CD4-positive, alpha-beta T cell treated with Interleukin-21 for 1 hour (primary cell): ENCODE results near the gene EDN3.
"Not testable (repeated sequence)": the region's sequence is repeated elsewhere in the genome, so short reads cannot be mapped to it uniquely, and the experiment has no call there.

Experiments used
- DNase-seq: peaks from one replicate; pipeline ENCODE4 v3.0.0-alpha.2; 2020

The EDN3 gene

DNA sequence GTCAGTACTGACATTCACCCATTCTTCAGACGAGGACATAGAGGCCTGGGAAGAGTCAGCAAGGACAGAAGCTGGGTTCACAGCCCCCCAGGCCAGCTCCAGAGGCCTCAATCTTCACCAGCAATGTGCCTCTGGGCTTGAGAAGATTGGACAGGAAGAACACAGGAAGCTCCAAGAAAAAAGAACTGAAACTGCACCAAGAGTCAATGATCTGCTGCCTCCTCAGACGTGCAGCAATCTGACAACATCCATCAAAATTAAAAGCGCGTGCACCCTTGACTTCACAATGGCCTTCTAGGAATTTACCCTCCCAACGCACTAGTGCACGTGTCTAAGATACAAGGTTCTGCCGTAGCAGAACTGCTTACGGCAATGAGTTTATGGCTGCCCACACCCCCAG lies 38.0 kb downstream of the EDN3 start:
- not testable (repeated sequence) for DNase-seq

DNA sequence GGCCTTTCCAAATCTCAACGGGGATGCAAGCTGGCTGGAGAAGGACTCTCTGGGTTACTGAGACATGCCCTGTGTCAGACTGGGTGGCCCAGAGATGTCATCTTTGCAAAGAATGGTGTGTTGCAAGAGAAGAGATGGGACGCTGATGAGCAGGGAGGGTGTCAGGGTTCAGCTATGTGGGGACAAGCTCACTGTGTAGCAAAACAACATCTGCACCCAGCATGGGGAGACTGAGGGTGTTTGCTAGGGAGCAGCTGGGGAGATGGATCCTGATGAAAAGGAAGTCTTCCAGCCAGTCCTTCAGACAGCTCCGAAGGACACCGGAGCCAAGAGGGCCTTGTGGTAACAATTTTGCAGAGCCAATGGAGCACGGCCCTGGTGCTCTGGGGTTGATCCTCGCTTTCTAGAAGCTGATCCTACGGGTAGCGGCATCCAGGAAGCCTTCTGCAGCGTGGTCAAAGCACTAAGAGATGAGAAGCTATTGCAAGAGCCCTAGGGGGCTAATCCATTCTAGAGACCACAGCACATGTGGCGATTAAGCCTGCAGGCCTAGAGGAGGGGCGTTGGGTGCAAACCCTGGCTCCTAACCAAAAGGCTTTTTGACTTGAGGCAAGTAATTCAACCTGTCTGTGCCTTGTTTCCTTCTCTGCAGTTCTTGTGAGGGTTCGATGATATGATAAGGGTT lies 39.9 kb downstream of the EDN3 start:
- no peak for DNase-seq

DNA sequence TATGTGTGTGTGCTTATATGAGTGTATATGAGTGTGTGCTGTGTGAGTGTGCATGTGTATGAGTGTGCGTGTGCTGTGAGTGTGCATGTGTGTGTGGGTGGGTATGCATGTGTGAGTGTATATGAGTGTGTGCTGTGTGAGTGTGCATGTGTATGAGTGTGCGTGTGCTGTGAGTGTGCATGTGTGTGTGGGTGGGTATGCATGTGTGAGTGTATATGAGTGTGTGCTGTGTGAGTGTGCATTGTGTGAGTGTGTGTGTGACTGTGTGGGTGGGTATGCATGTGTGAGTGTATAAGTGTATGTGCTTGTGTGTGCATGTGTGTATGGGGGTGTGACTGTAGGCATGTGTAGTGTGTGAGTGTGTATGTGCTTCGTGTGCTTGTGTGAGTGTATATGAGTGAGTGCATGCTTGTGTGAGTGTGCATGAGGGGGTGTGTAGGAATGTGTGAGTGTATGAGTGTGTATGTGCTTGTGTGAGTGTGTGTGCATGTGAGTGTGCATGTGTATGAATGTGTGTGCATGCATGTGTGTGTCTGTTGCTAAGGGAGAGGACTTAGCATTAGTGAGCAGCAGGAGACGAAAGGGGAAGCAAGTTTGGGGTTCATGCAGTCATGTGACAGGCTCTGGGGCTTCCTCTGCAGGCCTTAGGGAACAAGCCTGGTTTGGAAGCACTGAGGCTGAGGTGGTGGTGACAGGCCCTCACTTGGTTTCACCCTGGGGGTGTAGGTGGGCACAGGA lies 41.0 kb downstream of the EDN3 start:
- DNase-seq = not testable (repeated sequence)

DNA sequence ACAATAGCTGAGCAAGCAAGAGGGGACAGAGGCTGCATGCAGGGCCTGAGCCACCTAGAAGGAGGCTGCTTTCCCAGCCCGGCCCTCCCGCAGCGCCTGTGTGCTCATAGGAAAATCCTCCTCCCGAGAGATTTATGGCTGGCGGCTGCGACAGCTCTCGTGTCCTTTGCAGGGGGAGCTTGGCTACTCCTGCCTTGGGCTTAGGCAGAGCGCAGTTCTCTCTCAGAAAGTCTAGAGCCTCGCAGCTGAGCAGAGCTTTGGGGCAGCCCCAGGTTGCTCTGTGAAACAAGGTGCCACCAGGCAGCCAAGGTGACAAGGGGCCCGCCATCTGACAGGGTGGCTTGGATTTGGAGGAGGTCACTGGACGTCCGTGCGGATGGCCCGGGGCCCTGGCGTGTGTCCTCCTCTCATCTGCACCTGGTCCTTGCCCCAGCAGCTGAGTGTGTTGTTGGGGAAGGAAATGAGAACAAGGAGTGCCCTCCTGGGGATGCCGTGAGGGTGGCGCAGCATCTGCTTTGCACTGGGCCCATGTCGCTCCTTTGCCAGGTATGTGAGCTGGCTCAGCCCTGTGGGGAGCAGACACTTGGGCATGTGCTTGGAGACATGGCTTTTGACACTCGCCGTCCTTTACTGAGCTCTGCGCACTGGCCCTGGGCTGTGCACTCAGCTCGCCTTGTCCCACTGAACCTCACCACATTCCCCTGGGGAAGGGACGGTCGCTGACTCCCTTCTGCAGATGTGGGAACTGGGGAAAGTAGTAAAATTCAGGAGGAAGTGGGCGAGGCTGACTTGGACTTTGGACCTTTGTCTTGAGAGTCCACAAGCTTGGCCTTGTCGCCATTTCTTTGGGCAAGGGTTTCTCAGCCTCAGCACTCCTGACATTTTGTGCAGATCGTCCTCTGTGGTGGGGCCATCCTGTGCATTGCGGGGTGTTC lies 41.9 kb downstream of the EDN3 start:
- DNase-seq = no peak

DNA sequence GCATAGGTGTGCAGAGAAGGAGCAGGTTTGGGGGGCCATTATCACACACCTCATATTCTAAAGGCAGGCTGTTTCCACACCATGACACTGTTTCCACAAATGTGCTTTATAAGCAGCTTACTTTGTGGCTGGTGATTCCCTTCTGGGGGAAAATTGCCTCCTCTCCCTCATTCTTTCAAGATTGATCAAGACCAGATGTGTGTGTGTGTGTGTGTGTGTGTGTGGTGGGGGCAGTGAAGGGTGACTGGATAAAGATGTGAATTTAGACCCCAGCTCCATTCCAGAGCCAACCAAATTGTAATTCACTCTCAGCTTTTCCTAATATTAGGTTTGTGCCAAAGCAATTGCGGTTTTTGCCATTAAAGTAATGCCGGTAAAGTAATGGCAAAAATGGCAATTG lies 45.6 kb downstream of the EDN3 start:
- DNase-seq = no peak

DNA sequence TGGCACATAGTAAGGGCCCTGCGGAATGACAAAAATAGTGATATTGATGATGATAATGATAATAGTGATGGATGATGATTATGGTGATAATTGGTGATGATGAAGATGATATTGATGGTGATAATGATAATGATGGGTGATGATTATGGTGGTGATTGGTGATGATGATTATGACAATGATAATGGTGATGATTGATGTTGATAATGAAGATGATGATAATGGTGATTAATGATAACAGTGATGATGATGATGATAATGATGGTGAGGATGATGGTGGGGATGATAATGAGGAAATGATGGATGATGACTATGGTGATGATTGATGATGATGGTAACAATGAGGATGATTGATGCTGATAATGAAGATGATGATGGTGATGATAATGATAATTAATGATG lies 48.9 kb downstream of the EDN3 start:
- no peak for DNase-seq

DNA sequence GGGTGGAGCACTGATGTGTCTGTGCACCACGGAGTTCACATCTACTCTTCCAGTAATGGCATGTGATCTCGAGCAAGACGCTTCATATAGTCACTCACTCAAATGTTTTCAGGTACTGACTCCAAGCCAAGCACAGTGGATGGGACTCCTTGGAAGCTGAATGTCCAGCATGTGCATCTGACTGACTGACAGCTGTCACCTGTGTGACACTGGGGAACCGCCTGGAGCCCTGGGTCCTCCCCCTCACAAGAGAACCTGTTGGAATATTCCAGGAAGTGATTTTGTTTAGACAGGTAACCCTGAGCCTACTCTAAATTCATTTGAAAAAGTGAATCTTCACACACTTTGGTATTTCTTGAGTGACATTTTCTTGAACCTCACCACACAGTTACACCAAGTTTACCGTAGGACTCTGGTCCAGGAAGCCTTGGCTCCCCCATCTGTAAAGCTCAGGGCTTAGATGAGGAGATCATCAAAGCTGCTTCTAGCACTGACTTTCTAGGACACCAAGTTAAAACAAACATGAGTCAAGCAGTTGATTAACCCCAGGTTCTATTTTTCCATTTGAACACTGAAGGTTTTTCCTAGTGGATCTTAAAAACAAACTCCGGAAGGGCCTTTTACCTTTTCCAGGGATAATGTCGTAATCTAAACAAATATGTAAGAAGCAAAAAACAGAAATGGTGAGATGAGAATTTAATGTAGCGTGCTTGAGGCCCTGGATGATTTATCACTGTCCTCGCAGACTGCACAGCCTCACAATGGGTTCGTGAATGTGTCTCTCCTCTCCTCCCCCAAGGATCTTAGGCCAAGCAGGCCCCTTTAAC lies 50.1 kb downstream of the EDN3 start:
- DNase-seq = no peak

DNA sequence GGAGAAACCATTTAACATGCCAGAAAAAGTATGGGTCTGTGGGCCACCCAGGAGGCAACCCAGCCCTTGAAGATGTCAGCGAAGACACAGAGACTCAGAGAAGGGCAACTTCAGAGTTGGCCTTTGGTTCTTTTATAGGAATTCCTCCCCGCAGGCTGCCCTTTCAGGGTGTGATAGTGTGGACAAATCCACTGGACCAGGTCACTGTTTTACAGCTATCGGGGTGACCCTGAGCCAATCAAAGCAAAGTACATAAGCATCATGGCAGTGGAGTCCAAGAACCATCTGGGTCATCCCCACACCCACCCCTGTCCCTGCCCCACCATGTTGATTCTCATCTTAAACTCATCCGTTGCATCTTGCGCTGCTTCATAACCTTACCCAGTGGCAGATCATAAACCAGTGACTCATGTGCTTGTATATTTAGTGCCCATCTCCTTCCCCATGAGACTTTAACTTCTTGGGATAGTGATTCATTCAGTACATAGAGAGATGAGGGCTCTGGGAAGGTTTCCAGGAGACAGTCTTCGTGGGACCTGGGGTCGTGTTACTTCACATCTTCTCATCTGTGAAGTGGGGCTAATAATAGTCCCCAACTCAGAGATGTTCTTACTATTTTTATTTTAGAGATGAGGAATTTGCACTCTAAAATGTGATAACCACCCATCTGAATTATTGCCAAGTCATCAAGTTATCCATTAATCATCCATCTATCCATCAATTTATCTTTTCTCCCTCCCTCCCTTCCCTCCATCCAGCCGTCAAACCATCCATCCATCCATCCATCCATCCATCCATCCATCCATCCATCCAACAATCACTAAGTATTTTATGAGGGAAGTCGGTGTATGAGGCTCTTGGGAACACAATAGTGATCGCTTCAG lies 51.0 kb downstream of the EDN3 start:
- DNase-seq = no peak

DNA sequence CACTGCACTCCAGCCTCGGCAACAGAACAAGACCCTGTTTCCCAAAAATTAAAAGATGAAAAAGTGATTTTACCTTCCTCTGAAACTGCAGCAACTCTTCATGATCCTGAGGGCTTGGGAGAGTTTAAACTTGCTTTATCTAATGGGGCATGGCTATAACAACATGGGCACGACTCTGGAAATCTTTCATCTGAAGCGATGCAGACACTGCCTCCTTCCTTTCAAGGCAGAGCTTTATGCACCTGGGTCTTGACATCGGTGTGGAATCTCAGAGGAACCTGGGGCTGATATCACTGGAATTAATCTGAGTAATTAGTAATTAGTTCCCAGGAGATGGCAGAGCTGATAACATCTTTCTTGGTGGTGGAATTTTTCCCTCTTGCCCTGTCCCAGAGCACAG lies 52.1 kb downstream of the EDN3 start:
- DNase-seq = no peak

DNA sequence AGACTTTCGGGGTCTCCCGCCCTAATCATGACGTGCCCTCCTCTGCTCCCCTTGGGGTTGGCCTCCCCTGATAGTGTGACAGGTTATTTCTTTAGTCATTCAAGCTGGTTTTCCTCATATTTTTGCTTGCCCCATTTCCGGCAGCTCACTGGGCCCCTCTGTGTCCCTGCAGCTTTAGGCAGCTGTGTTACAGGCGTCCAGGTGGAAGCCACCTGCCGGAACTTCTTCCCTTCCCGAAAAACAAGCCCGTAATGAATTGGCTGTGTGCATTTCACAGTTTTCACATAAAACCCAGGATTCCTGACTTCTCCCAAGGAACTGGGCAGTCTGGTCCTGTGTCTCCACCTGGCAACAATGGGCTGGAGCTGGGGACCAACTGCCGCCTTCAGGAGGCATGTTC lies 52.6 kb downstream of the EDN3 start:
- no peak for DNase-seq

DNA sequence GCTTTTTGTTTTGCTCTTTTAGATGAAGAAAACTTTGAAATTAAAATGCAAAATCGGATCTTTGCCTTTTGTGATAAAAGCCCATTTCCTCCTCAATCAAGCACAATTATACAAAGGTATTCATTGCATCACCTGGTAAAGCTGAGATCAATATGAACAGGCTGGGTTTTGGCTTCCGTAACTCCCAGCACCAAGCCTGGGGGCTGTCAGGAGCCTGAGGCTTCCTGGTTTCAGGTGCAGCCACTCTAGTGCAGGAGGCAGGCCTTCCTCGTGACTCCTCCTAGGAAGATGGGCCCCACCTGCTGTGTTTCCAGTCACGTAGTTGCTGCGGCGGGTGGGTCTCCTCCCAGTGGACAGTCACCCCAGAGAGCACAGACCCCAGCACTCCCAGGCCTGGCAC lies 54.0 kb downstream of the EDN3 start:
- DNase-seq = no peak

DNA sequence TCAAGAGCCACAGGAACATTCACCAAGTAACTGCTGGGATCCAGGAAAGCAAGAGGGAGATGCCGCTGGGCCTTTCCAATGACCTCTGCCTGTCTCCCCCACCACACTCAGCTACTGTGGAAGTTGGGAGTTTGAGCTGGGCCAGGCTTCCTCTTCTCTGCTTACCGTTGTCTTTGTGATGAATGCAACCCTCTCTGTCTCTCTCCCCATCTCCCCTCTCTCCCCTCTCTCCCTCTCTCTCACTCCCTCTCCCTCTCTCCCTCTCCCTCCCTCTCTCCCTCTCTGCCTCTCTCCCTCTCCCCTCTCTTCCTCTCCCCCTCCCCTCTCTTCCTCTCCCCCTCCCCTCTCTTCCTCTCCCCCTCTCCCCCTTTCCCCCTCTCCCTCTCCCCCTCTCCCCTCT lies 54.8 kb downstream of the EDN3 start:
- no peak for DNase-seq

DNA sequence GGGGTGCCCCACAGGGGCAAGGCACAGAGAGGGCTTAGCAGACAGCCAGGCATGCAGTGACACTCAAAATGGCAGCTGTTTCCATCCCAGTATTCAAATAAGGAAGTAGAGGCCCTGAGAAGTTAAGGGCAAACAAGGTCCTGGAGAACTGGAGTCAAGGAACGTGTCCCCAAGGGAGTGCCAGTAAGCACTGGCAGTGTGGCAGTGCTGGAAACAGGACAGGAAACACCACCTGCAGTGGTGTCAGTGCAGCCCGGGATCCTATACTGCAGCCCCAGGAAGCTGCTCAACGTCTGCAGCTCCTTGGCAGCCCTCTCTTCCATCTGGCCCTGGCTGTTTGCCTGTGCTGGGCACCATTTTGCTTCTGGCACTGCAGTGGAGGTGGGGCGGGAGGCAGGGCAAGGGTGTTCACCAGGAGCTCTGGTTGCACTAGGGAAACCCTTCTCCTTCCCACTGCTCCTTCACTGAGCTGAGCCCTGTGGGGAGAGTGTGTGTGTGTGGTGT lies 56.3 kb downstream of the EDN3 start:
- DNase-seq = no peak

DNA sequence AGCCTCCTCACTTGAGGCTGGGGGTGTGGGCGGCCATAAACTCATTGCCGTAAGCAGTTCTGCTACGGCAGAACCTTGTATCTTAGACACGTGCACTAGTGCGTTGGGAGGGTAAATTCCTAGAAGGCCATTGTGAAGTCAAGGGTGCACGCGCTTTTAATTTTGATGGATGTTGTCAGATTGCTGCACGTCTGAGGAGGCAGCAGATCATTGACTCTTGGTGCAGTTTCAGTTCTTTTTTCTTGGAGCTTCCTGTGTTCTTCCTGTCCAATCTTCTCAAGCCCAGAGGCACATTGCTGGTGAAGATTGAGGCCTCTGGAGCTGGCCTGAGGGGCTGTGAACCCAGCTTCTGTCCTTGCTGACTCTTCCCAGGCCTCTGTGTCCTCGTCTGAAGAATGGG lies 58.4 kb downstream of the EDN3 start:
- DNase-seq = not testable (repeated sequence)

DNA sequence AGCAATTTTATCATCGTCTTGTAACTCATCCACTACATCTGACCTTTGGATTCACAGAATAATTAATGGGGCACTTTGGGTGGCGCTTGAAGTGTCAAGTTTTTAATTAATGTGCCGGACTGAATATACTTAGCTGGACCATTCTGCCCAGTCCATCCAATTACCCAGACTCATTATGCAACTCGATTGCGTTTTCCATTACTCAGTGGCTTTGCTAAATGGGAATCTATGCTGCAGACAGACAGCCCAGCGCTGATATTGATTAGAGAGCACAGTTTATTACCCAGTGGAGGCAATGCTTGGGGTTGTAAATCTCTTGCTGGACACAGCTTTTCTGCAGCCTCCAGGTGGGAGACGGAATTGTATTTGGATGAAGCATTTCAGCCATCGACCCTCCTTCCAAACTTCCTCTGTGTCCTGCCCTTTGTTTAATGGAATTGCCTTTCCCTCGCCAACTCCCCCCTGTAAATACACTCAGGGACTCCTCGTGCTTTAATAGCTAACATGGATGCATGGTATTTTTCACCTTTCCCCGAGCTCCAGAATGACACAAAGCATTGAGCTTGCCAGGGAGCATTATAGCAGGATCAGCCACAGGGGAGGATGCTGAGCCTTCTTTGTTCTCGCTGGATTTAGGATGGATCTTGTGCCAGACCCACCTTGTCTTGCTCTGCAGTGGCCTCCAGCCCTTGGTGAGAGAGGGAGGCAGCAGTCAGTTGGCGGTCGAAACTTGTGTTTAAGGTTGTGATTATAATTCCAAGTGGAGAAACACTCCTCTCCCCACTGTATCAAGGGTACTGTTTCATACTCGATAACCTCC lies 59.7 kb downstream of the EDN3 start:
- no peak for DNase-seq

DNA sequence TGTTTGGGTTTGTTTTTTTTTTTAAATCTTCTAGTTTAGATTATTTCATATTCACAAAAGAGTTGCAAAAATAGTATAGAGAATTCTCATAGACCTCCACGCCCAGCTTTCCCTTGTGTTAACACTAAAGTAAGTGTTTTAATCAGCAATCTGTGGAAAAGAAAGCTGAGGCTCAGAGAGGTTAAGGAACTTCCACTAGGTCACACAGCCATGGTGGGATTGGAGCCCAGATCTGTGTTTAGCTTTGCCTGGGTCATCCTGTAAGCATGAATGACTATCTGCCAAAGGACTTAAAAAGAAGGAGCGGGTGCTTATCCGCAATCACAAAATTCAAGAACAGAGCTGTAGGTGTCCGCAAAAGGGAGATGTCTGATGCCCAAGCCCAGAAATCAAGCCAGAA lies 60.5 kb downstream of the EDN3 start:
- DNase-seq = no peak

DNA sequence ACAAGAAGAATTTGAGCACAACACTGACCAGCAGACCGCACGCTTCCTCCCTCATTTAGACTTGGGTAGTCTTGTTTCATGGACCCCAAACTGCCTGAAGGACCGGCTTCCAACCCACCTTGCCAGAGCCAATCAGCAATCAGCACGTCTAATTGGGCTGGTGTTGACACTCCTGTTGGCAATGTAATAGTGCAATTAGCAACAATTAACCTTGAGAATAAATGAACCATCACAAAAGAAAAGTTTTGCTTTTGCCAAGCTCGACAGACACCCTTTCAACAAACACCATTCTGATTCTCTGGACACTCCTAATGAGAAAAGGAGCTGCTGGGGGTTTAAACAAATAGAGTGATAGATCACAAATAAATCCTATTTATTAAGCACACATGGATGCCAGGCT lies 61.0 kb downstream of the EDN3 start:
- no peak for DNase-seq

DNA sequence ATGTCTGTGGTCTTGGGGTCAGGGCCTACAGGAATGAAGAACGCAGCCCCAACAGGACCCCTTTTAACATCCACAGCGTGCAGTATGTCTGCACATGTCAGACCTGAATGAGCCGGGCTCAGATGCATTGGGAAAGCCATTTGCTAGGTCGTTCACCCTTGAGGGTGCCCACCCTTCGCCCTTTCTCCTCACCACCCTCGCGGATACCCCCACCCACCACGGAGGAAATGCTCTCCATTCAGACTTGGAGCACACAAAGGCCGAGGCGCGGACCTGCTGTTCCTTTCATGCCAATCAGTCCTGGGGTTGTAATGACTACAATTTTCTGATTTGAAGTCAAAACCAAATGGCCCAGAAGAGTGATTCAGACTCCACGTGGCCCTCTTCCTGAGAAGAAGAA lies 62.7 kb downstream of the EDN3 start:
- no peak for DNase-seq

DNA sequence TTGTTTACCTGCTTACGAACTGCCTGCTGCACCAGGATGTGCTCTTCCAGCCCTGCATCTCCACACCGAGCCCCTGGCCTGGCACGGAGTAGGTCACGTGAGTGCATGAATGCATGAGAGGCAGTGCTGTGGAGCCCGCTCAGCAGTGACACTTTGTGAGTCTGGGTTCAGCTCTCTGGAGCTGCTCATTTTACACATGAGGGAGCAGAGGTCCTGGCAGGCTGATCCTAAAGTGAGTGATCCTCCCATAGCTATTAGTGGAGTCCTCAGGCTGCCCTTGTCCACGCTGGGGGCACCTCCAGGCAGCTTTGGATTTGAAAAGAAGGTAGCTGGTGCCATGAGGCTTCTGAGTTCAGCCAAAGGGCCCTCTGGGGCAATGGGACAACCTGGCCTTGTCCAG lies 64.2 kb downstream of the EDN3 start:
- no peak for DNase-seq

DNA sequence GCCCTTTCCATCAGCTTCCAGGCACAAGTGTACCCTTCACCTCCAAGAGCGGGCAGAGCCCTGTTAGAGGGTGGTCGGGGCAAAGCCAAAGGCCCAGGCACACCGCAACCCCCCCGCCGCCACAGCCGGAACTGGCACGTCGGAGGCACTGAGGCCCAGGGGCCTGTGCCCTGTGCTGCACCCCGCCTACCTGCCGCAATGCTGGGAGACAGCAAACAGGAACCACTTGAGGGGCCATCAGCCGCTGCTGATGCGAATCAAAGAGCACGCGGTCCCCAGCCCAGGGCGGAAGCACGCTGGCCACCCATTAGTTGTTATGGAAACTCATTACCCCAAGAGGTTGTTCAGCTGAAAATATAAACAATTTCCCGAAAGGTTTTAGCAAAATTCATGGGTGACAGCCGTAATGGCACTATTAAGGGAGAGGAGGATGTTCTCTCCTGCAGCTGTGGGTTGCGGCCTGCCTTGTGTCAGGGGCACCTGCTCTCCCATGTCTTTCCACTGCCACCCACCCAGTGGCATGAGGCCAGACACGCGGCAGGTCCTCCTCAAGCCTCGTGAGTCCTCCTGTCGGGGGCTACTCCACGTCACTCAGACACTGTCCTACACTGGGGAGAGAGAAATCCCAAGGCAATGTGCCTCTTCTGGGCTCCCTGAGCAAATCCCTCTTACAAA lies 65.3 kb downstream of the EDN3 start:
- no peak for DNase-seq
